ENCODE measurements around the gene NFKB2. TPM values are rescaled to one million over a fixed set of nuclear protein-coding genes. Genes with fewer than 3 reads are reported as not detected.

The NFKB2 gene
- total and polyA plus RNA-seq, 4 experiments from 2014 or later = 6.6 to 147 (median 85.7) TPM

DNA sequence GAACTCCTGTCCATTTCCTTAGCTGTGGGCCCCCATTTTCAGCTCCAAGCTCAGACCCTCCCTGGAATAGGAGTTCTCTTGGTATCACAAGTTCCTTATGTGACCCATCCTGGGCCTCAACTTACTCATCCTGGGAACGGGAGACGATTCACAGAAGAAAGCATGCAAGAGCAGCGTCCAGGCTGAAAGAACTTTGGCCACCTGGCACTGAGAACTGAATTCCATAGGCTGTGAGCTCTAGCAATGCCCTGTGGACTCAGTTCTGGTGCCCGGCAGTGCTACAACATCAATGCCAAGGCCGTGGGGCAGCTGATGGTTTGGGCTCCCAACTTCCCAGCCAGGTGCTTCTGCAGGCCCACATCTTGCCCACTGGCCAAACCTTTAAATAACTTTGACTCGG lies 40.8 kb downstream of the NFKB2 start:
- H3K27ac ChIP-seq (ENCODE audit: low read depth, low read length) = peak overlapping the region; percentile 79
- no peaks in the 10 kb centered on the region for H3K36me3 ChIP-seq (ENCODE audit: insufficient read depth, low read length)
- no peaks in the 10 kb centered on the region for H3K9me3 ChIP-seq (ENCODE audit: control insufficient read depth in 1 of 2, low read length in 2 of 2)
- H3K27ac Mint-ChIP-seq = peak overlapping the region in 6 of 7 donors; percentile 37 to 98 (median 89)
- H3K4me1 ChIP-seq (ENCODE audit: insufficient read depth, low read length) = peaks cover 62% of the 10 kb centered on the region
- ChIA-PET CTCF (ENCODE audit: partially characterized antibody) (interaction anchor here (0.8 to 5.9 kb wide), 5 partner anchors 12 to 43 kb away, joined by 3 to 42 read pairs (median 9); partner anchors contain the start of genes C10orf95 and FBXL15), POLR2A (ENCODE audit: partially characterized antibody) (interaction anchor here (0.8 to 9.9 kb wide), 8 partner anchors 12 to 208 kb away, joined by 3 to 198 read pairs (median 4); partner anchors contain the start of genes ACTR1A, C10orf95, FBXL15 and NFKB2)
- peaks cover 30 to 65% (median 47%) of the 10 kb centered on the region in 4 donors for H3K4me1 Mint-ChIP-seq
- peaks cover 0 to 2% (median 0%) of the 10 kb centered on the region in 8 donors for H3K9me3 Mint-ChIP-seq
- H3K27me3 ChIP-seq (ENCODE audit: insufficient read depth, low read length) = no peaks in the 10 kb centered on the region
- peaks cover 0 to 13% of the 10 kb centered on the region in 2 donors for H3K36me3 Mint-ChIP-seq
- no peak for DNase-seq
- peak overlapping the region; percentile 82 to 94 (median 87) for H3K4me3 Mint-ChIP-seq
- H3K27me3 Mint-ChIP-seq = no peaks in the 10 kb centered on the region
- intact Hi-C loops (cut with micrococcal nuclease) = loop anchor here (1.0 kb wide), 1 partner anchor 13 kb away; no protein-coding TSS in a partner anchor
- peak overlapping the region; percentile 42 to 54 for H3K4me3 ChIP-seq (ENCODE audit: low read length in 2 of 2)

DNA sequence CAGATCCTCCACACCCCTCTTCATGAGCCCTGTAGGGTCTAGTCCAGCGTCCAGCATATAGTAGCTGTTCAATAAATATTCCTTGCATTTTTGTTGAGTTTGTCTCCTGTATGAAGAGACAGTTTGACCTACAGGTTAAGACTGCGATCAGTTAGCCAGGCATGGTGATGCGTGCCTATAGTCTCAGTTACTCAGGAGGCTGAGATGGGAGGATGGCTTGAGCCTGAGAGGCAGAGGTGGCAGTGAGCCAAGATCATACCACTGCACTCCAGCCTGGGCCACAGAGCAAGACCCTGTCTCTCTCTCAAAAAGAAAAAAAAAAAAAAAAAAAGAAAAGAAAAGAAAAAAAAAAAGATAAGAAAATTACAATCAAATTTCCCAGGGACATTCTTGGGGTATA lies 42.0 kb downstream of the NFKB2 start:
- H3K27me3 Mint-ChIP-seq = no peaks in the 10 kb centered on the region
- no peak for DNase-seq
- no peaks in the 10 kb centered on the region for H3K9me3 ChIP-seq (ENCODE audit: control insufficient read depth in 1 of 2, low read length in 2 of 2)
- H3K36me3 ChIP-seq (ENCODE audit: insufficient read depth, low read length) = no peaks in the 10 kb centered on the region
- peaks cover 0 to 6% of the 10 kb centered on the region in 2 donors for H3K36me3 Mint-ChIP-seq
- H3K27ac ChIP-seq (ENCODE audit: low read depth, low read length) = no peak overlapping the region
- H3K27me3 ChIP-seq (ENCODE audit: insufficient read depth, low read length) = no peaks in the 10 kb centered on the region
- ChIA-PET CTCF (ENCODE audit: partially characterized antibody) (interaction anchor here (1.2 kb wide), 1 partner anchor 11 kb away, joined by 3 read pairs; no protein-coding TSS in a partner anchor), POLR2A (ENCODE audit: partially characterized antibody) (interaction anchor here (9.9 kb wide), 1 partner anchor 11 kb away, joined by 186 read pairs; the partner anchor contains the start of gene C10orf95)
- H3K4me3 Mint-ChIP-seq = peak overlapping the region; percentile 5 to 82 (median 68)
- no peak overlapping the region for H3K4me3 ChIP-seq (ENCODE audit: low read length in 2 of 2)
- H3K4me1 ChIP-seq (ENCODE audit: insufficient read depth, low read length) = peaks cover 52% of the 10 kb centered on the region
- peak overlapping the region in 6 of 7 donors; percentile 56 to 98 (median 72) for H3K27ac Mint-ChIP-seq
- peaks cover 26 to 58% (median 39%) of the 10 kb centered on the region in 4 donors for H3K4me1 Mint-ChIP-seq
- intact Hi-C loops (cut with micrococcal nuclease) = no loop called here
- peaks cover 0 to 4% (median 0%) of the 10 kb centered on the region in 8 donors for H3K9me3 Mint-ChIP-seq

DNA sequence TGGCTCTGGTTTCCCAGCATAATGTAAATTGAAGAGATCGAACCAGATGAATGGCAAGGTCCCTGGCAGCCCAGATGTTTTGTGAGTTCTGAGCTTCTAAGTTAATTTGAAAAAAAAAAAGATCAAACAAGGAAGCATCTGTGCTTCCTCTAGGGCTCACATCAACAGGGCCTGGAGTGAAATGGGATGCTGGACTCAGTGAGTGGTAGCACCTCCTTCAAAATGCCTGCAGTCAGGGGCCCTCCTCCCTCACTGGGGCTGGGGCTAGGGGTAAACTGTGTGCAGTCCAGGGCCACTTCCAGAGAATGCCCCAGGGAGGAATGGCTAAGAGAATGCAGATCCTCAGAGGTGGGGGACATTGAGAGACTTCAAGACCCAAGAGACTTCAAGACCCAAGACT lies 42.9 kb downstream of the NFKB2 start:
- H3K4me1 ChIP-seq (ENCODE audit: insufficient read depth, low read length) = peaks cover 46% of the 10 kb centered on the region
- H3K4me3 Mint-ChIP-seq = no peak overlapping the region
- intact Hi-C loops (cut with micrococcal nuclease) = no loop called here
- POLR2A ChIA-PET (ENCODE audit: partially characterized antibody) = interaction anchor here (9.9 kb wide), 1 partner anchor 10 kb away, joined by 186 read pairs; the partner anchor contains the start of gene C10orf95
- no peaks in the 10 kb centered on the region for H3K36me3 ChIP-seq (ENCODE audit: insufficient read depth, low read length)
- CTCF ChIA-PET (ENCODE audit: partially characterized antibody) = interaction anchor here (1.2 kb wide), 1 partner anchor 12 kb away, joined by 3 read pairs; no protein-coding TSS in a partner anchor
- no peaks in the 10 kb centered on the region for H3K27me3 Mint-ChIP-seq
- H3K27ac Mint-ChIP-seq = peak overlapping the region in 2 of 7 donors; percentile 80 to 87
- peaks cover 0 to 3% of the 10 kb centered on the region in 2 donors for H3K36me3 Mint-ChIP-seq
- no peak overlapping the region for H3K4me3 ChIP-seq (ENCODE audit: low read length in 2 of 2)
- H3K27me3 ChIP-seq (ENCODE audit: insufficient read depth, low read length) = no peaks in the 10 kb centered on the region
- no peaks in the 10 kb centered on the region for H3K9me3 ChIP-seq (ENCODE audit: control insufficient read depth in 1 of 2, low read length in 2 of 2)
- peaks cover 0 to 4% (median 0%) of the 10 kb centered on the region in 8 donors for H3K9me3 Mint-ChIP-seq
- no peak overlapping the region for H3K27ac ChIP-seq (ENCODE audit: low read depth, low read length)
- DNase-seq = no peak
- peaks cover 25 to 50% (median 34%) of the 10 kb centered on the region in 4 donors for H3K4me1 Mint-ChIP-seq

DNA sequence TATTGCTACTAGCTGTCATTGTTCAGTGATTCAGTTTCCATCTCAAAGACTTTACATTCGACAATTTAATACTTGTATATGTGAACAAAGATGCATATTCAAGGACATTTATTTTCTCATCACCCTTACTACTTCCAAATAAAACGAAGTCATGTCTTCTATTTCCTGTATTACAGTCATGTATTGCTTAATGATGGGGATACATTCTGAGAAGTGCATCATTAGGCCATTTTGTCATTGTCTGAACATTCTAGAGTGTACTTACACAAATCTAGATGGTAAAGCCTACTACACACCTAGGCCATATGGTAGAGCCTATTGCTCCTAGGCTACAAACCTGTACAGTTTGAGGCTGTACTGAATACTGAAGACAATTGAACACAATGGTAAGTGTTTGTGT lies 49.3 kb downstream of the NFKB2 start:
- Mint-ChIP-seq H3K27me3 (no peaks in the 10 kb centered on the region), H3K4me3 (no peak overlapping the region), H3K4me1 (peaks cover 3 to 14% (median 10%) of the 10 kb centered on the region in 4 donors), H3K36me3 (peaks cover 0 to 1% of the 10 kb centered on the region in 2 donors), H3K27ac (no peak overlapping the region), H3K9me3 (peaks cover 0 to 2% (median 0%) of the 10 kb centered on the region in 8 donors)
- Histone ChIP-seq H3K27ac (ENCODE audit: low read depth, low read length) (no peak overlapping the region), H3K4me1 (ENCODE audit: insufficient read depth, low read length) (peaks cover 5% of the 10 kb centered on the region), H3K27me3 (ENCODE audit: insufficient read depth, low read length) (no peaks in the 10 kb centered on the region), H3K9me3 (ENCODE audit: control insufficient read depth in 1 of 2, low read length in 2 of 2) (no peaks in the 10 kb centered on the region), H3K4me3 (ENCODE audit: low read length in 2 of 2) (no peak overlapping the region), H3K36me3 (ENCODE audit: insufficient read depth, low read length) (no peaks in the 10 kb centered on the region)
- no peak for DNase-seq
- POLR2A ChIA-PET (ENCODE audit: partially characterized antibody) = interaction anchor here (7.5 kb wide), 1 partner anchor 11 kb away, joined by 186 read pairs; the partner anchor contains the start of gene CUEDC2
- intact Hi-C loops (cut with micrococcal nuclease) = no loop called here
- CTCF ChIA-PET (ENCODE audit: partially characterized antibody) = no interaction called here

DNA sequence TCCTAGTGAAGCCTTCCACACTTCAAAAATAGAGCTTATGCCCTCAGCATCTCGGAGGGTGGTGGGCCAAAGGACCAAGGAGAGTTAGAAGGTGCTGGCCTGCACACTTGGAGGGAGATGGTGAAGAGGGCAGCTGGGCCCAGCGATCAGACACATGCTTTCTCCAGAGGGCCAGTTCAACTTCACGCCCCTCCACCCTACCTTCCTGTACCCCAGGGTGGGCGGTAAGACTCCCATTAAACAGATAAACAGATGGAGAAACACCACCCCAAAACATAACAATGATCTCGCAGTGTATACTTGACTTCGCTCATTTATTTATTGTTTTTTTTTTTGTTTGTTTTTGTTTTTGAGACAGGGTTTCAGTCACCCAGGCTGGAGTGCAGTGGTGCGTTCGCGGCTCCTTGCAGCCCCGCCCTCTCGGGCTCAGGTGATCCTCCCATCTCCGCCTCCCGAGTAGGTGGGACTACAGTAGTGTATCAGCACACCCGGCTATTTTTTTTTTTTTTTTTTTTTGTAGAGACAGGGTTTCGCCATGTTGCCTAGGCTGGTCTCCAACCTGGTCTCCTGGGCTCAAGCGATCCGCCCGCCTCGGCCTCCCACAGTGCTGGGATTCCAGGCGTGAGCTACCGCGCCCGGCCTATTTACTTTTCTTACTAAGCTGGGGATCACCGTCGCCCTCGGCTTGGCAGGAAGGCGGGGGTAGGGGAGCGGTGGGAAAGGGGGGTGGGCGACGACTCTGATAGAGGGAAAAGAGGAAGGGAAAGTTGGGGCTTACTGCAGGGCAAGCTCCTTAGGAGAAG lies 54.0 kb downstream of the NFKB2 start:
- peaks cover 23% of the 10 kb centered on the region for H3K4me1 ChIP-seq (ENCODE audit: insufficient read depth, low read length)
- H3K4me3 ChIP-seq (ENCODE audit: low read length in 2 of 2) = peak overlapping the region; percentile 96
- POLR2A ChIA-PET (ENCODE audit: partially characterized antibody) = interaction anchor here (0.5 to 7.5 kb wide), 22 partner anchors 12 to 918 kb away, joined by 3 to 186 read pairs (median 10); partner anchors contain the start of genes ACTR1A, ARL3, CUEDC2 and FBXL15

DNA sequence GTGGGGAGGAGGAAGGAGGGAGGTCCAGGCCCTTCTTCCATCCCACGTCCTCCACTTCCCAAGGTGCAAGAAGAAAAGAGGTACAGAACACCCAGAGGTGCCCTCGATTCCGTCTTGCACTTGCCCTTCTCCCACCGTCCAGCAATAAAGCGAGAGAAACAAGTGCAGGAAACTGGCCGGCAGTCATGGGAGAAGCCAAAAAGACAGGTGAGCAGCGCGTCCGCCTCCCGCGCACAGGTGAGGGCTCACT lies 54.5 kb downstream of the NFKB2 start:
- ChIA-PET CTCF (ENCODE audit: partially characterized antibody) (interaction anchor here (0.7 to 5.2 kb wide), 10 partner anchors 11 to 244 kb away, joined by 3 to 30 read pairs (median 18); partner anchors contain the start of genes ACTR1A, CUEDC2 and SUFU), POLR2A (ENCODE audit: partially characterized antibody) (interaction anchor here (0.5 to 7.5 kb wide), 26 partner anchors 11 to 918 kb away, joined by 3 to 186 read pairs (median 7); partner anchors contain the start of genes ACTR1A, ARL3, CUEDC2 and FBXL15)
- Mint-ChIP-seq H3K27ac (peak overlapping the region; percentile 81 to 97 (median 96)), H3K4me3 (peak overlapping the region; percentile 90 to 96 (median 94)), H3K27me3 (no peaks in the 10 kb centered on the region), H3K4me1 (peaks cover 10 to 31% (median 22%) of the 10 kb centered on the region in 4 donors), H3K36me3 (peaks cover 4 to 18% of the 10 kb centered on the region in 2 donors), H3K9me3 (no peaks in the 10 kb centered on the region)
- H3K4me1 ChIP-seq (ENCODE audit: insufficient read depth, low read length) = peaks cover 23% of the 10 kb centered on the region
- H3K27ac ChIP-seq (ENCODE audit: low read depth, low read length) = peak overlapping the region; percentile 79
- no peaks in the 10 kb centered on the region for H3K27me3 ChIP-seq (ENCODE audit: insufficient read depth, low read length)
- peak overlapping the region; percentile 96 for H3K4me3 ChIP-seq (ENCODE audit: low read length in 2 of 2)
- DNase-seq = no peak
- intact Hi-C loops (cut with micrococcal nuclease) = loop anchor here (1.0 kb wide), 5 partner anchors 11 to 56 kb away; partner anchors contain the start of gene CUEDC2
- H3K9me3 ChIP-seq (ENCODE audit: control insufficient read depth in 1 of 2, low read length in 2 of 2) = no peaks in the 10 kb centered on the region
- H3K36me3 ChIP-seq (ENCODE audit: insufficient read depth, low read length) = peaks cover 5% of the 10 kb centered on the region

More for the DNA sequence above, 54.0 kb downstream of the NFKB2 start:
- Mint-ChIP-seq H3K4me3 (peak overlapping the region; percentile 90 to 96 (median 94)), H3K27me3 (no peaks in the 10 kb centered on the region), H3K36me3 (peaks cover 4 to 18% of the 10 kb centered on the region in 2 donors), H3K9me3 (no peaks in the 10 kb centered on the region), H3K4me1 (peaks cover 10 to 31% (median 22%) of the 10 kb centered on the region in 4 donors), H3K27ac (peak overlapping the region; percentile 81 to 97 (median 96))
- CTCF ChIA-PET (ENCODE audit: partially characterized antibody) = interaction anchor here (0.7 to 5.2 kb wide), 11 partner anchors 12 to 244 kb away, joined by 3 to 30 read pairs (median 17); partner anchors contain the start of genes ACTR1A, CUEDC2 and SUFU
- Histone ChIP-seq H3K9me3 (ENCODE audit: control insufficient read depth in 1 of 2, low read length in 2 of 2) (no peaks in the 10 kb centered on the region), H3K27ac (ENCODE audit: low read depth, low read length) (peak overlapping the region; percentile 79), H3K36me3 (ENCODE audit: insufficient read depth, low read length) (peaks cover 5% of the 10 kb centered on the region), H3K27me3 (ENCODE audit: insufficient read depth, low read length) (no peaks in the 10 kb centered on the region)
- intact Hi-C loops (cut with micrococcal nuclease) = loop anchor here (1.0 kb wide), 7 partner anchors 12 to 55 kb away; partner anchors contain the start of genes ACTR1A and CUEDC2
- peak; percentile 80 to 91 (median 87) for DNase-seq
